Keratinocyte (primary cell): ENCODE data around the gene DOK5. TPM values are rescaled to one million over a fixed set of nuclear protein-coding genes. Genes with fewer than 3 reads are reported as not detected.

ENCODE experiments used
- DNase-seq: peaks from one replicate; pipeline ENCODE4 v3.0.0-alpha.2; 2011; ENCODE audit warnings: low read depth, missing footprints, low spot score
- FAIRE-seq: peaks from 2 replicates; lab custom pipeline; 2011; peaks lifted over from hg19 to GRCh38; lab: Jason Lieb, UNC
- H2AFZ ChIP-seq: 2 replicates; pipeline ENCODE4 v1.6.0; 2012; ENCODE audit warnings: low read length, control low read depth, inconsistent platforms; ENCODE audit not compliant: control insufficient read depth
- H3K27ac ChIP-seq: 2 replicates; pipeline ENCODE4 v1.5.1; 2011; ENCODE audit warnings: low read length; ENCODE audit not compliant: control insufficient read depth, insufficient read depth
- H3K27me3 ChIP-seq: 3 replicates; pipeline ENCODE4 v1.6.0; 2011; ENCODE audit warnings: low read length; ENCODE audit not compliant: control insufficient read depth, insufficient read depth; ENCODE audit errors: extremely low read depth
- H3K36me3 ChIP-seq, 2 experiments: 2 replicates in 1 of 2; 3 replicates in 1 of 2; pipeline ENCODE4 v1.5.1; 2011; ENCODE audit warnings: low read length in 2 of 2, mild to moderate bottlenecking in 1 of 2; ENCODE audit not compliant: control insufficient read depth in 2 of 2, insufficient read depth in 2 of 2; ENCODE audit errors: extremely low read depth in 1 of 2
- H3K4me1 ChIP-seq: 3 replicates; pipeline ENCODE4 v1.5.1; 2011; ENCODE audit warnings: low read length; ENCODE audit not compliant: control insufficient read depth, insufficient read depth; ENCODE audit errors: extremely low read depth
- H3K4me2 ChIP-seq: 3 replicates; pipeline ENCODE4 v1.6.0; 2011; ENCODE audit warnings: low read depth, low read length; ENCODE audit not compliant: control insufficient read depth, insufficient read depth; ENCODE audit errors: extremely low read depth
- H3K4me3 ChIP-seq, 3 experiments: fragments of 200-600 bp in 1 of 3; sonication (generic) in 1 of 3; 2 replicates in 2 of 3; 3 replicates in 1 of 3; pipeline ENCODE4 v1.5.1; 2011 to 2016; ENCODE audit warnings: low read length in 3 of 3, mild to moderate bottlenecking in 3 of 3, control low read depth in 2 of 3, inconsistent platforms in 1 of 3, low read depth in 1 of 3, mixed read lengths in 1 of 3, mixed run types in 1 of 3, moderate library complexity in 1 of 3; ENCODE audit not compliant: control insufficient read depth in 2 of 3, insufficient read depth in 2 of 3; ENCODE audit errors: extremely low read depth in 1 of 3
- H3K79me2 ChIP-seq: 2 replicates; pipeline ENCODE4 v1.6.0; 2012; ENCODE audit warnings: low read length; ENCODE audit not compliant: control insufficient read depth, insufficient read depth
- H3K9ac ChIP-seq: 3 replicates; pipeline ENCODE4 v1.6.0; 2011; ENCODE audit warnings: low read length; ENCODE audit not compliant: control insufficient read depth, insufficient read depth; ENCODE audit errors: extremely low read depth
- H3K9me1 ChIP-seq: 3 replicates; pipeline ENCODE4 v1.6.0; 2011; ENCODE audit warnings: low read length; ENCODE audit not compliant: control insufficient read depth, insufficient read depth; ENCODE audit errors: extremely low read depth
- H3K9me3 ChIP-seq: 2 replicates; pipeline ENCODE4 v1.5.1; 2012; ENCODE audit warnings: low read depth, low read length; ENCODE audit not compliant: control insufficient read depth
- H4K20me1 ChIP-seq: 3 replicates; pipeline ENCODE4 v1.6.0; 2011; ENCODE audit warnings: low read length; ENCODE audit not compliant: control insufficient read depth, insufficient read depth; ENCODE audit errors: extremely low read depth
- EZH2 ChIP-seq: IDR thresholded peaks from one replicate; pipeline ENCODE4 v1.6.1; 2012; ENCODE audit warnings: inconsistent platforms, mild to moderate bottlenecking, low read length, moderate library complexity
- dilution Hi-C: fragments of 300-500 bp; cut with MboI; formaldehyde crosslinking; loops from one replicate; pipeline ENCODE4 v1.7.0; 2020; ENCODE audit warnings: low sequenced_read_pairs; ENCODE audit not compliant: extremely low pct_ligation_motif_present
- polyA plus RNA-seq, 5 experiments: library from polyadenylated mRNA; depleted of rRNA in 3 of 5; stranded (reverse) in 3 of 5; stranded (forward) in 1 of 5; unstranded in 1 of 5; fragments of >200 nt; gene quantifications; 1 replicate in 1 of 5; 2 replicates in 3 of 5; 3 replicates in 1 of 5; pipeline versions ENCODE4 v1.2.1 to v1.2.3, GENCODE V29; 2011 to 2012; ENCODE audit warnings: missing spikeins in 2 of 5, low read depth in 1 of 5, low replicate concordance in 1 of 5
- TF ChIP-seq, protein P1 (sequence below), 3 experiments: IDR thresholded peaks in 1 of 3; conservative IDR thresholded peaks in 1 of 3; optimal IDR thresholded peaks in 1 of 3; 2 replicates in 2 of 3; 3 replicates in 1 of 3; pipeline versions ENCODE3 to v1.5.1; 2011; ENCODE audit warnings: low read length in 3 of 3, mild to moderate bottlenecking in 3 of 3, moderate library complexity in 2 of 3, control low read depth in 1 of 3, inconsistent platforms in 1 of 3; ENCODE audit not compliant: insufficient read depth in 2 of 3; ENCODE audit errors: extremely low read depth in 1 of 3

Gene DOK5
- polyA plus RNA-seq, 1 donor (not counting 4 experiments of a cell fraction or from before 2014, with no cell fraction given): not detected

DNA sequence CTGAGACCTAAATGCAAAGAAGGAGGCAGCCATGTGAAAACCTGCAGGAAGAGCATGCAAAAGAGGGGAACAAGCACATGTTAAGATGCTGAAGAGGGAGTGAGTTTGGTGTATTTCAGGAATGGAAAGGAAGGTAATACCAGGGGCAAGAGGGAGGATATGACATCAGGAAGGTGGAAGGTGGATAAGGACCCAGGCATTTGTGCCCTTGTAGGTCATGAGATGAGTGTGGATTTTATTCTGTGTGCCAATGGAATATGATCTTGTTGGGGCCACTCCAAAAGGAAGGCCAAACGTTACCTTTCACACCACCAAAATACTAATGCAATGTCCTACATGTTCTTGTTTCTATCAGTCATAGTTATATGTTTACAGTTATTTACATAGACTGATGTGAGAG, 17.2 kb upstream of the DOK5 start:
- dilution Hi-C loops: no loop called here
- no peak for DNase-seq
- Histone ChIP-seq H2AFZ (no peak overlapping the region), H3K79me2 (no peaks in the 10 kb centered on the region), H3K4me2 (no peak overlapping the region), H3K27ac (no peak overlapping the region), H4K20me1 (no peaks in the 10 kb centered on the region), H3K9me3 (no peaks in the 10 kb centered on the region), H3K9ac (no peak overlapping the region), H3K9me1 (no peaks in the 10 kb centered on the region), H3K4me1 (no peaks in the 10 kb centered on the region), H3K36me3 (no peaks in the 10 kb centered on the region), H3K27me3 (no peaks in the 10 kb centered on the region), H3K4me3 (no peak overlapping the region)
- no peak for FAIRE-seq
- TF ChIP-seq EZH2: no peak
- TF ChIP-seq, protein P1, sequence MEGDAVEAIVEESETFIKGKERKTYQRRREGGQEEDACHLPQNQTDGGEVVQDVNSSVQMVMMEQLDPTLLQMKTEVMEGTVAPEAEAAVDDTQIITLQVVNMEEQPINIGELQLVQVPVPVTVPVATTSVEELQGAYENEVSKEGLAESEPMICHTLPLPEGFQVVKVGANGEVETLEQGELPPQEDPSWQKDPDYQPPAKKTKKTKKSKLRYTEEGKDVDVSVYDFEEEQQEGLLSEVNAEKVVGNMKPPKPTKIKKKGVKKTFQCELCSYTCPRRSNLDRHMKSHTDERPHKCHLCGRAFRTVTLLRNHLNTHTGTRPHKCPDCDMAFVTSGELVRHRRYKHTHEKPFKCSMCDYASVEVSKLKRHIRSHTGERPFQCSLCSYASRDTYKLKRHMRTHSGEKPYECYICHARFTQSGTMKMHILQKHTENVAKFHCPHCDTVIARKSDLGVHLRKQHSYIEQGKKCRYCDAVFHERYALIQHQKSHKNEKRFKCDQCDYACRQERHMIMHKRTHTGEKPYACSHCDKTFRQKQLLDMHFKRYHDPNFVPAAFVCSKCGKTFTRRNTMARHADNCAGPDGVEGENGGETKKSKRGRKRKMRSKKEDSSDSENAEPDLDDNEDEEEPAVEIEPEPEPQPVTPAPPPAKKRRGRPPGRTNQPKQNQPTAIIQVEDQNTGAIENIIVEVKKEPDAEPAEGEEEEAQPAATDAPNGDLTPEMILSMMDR (optimal IDR thresholded peaks at IDR 0.05 in 1 of 3, IDR thresholded peaks at IDR 0.05 in 1 of 3, conservative IDR thresholded peaks at IDR 0.05 in 1 of 3; ENCODE audit: extremely low read depth in 1 of 3, insufficient read depth in 2 of 3, low read length in 3 of 3): no peak

DNA sequence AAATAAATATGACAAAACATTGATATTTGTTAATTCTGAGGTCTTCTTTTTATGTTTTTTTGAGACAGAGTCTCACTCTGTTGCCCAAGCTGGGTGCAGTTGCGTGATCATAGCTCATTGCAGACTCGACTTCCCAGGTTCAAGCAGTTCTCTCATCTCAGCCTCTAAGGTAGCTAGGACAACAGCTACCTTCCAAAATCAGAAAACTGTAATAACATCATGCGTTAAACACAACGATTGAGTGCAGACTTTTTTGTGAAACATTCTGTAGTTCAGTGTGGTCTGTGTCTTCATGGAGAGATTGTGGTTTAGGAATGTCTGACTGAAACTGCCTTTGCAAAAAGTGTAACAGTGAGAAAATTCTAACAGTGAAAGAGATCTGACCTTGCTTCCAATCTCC, 16.1 kb upstream of the DOK5 start:
- no peak for FAIRE-seq
- dilution Hi-C loops: no loop called here
- DNase-seq: no peak
- TF ChIP-seq, protein P1 (optimal IDR thresholded peaks at IDR 0.05 in 1 of 3, IDR thresholded peaks at IDR 0.05 in 1 of 3, conservative IDR thresholded peaks at IDR 0.05 in 1 of 3; ENCODE audit: extremely low read depth in 1 of 3, insufficient read depth in 2 of 3, low read length in 3 of 3): no peak
- TF ChIP-seq EZH2: no peak
- Histone ChIP-seq H3K4me3 (no peak overlapping the region), H4K20me1 (no peaks in the 10 kb centered on the region), H3K27me3 (no peaks in the 10 kb centered on the region), H3K4me1 (no peaks in the 10 kb centered on the region), H2AFZ (no peak overlapping the region), H3K79me2 (no peaks in the 10 kb centered on the region), H3K36me3 (no peaks in the 10 kb centered on the region), H3K9ac (no peak overlapping the region), H3K9me1 (no peaks in the 10 kb centered on the region), H3K9me3 (no peaks in the 10 kb centered on the region), H3K27ac (no peak overlapping the region), H3K4me2 (no peak overlapping the region)
